Right lobe of liver (tissue), 4 donors: ENCODE measurements around the gene FOXP1.

ENCODE experiments used
- POLR2A ChIP-seq: fragments of 450-650 bp; IDR thresholded peaks from one replicate; pipeline ENCODE4 v1.6.1; 2017; ENCODE audit warnings: antibody characterized with exemption, mild to moderate bottlenecking
- TF ChIP-seq, protein P1 (sequence below), 4 donors: fragments of 200-600 bp in 3 of 4; fragments of 450-650 bp in 1 of 4; IDR thresholded peaks; one replicate each; pipeline versions ENCODE4 v1.5.1 to v1.8.0; 2016 to 2022; ENCODE audit warnings: antibody characterized with exemption in 4 of 4, mild to moderate bottlenecking in 2 of 4
- donor health status: DM: no; HTN: no; CAD: no.
- donor health status: DM: no; HTN: no; CAD: no.
- donor health status: DM: no; HTN: yes; CAD: no.

GRCh38 chr3:71548705-71549384 is 34.7 kb downstream of the FOXP1 start:
- TF ChIP-seq, protein P1, sequence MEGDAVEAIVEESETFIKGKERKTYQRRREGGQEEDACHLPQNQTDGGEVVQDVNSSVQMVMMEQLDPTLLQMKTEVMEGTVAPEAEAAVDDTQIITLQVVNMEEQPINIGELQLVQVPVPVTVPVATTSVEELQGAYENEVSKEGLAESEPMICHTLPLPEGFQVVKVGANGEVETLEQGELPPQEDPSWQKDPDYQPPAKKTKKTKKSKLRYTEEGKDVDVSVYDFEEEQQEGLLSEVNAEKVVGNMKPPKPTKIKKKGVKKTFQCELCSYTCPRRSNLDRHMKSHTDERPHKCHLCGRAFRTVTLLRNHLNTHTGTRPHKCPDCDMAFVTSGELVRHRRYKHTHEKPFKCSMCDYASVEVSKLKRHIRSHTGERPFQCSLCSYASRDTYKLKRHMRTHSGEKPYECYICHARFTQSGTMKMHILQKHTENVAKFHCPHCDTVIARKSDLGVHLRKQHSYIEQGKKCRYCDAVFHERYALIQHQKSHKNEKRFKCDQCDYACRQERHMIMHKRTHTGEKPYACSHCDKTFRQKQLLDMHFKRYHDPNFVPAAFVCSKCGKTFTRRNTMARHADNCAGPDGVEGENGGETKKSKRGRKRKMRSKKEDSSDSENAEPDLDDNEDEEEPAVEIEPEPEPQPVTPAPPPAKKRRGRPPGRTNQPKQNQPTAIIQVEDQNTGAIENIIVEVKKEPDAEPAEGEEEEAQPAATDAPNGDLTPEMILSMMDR (IDR thresholded peaks at IDR 0.05), result no peak
- TF ChIP-seq POLR2A, result no peak
